ENCODE data around the gene STK24.

Gene STK24

DNA sequence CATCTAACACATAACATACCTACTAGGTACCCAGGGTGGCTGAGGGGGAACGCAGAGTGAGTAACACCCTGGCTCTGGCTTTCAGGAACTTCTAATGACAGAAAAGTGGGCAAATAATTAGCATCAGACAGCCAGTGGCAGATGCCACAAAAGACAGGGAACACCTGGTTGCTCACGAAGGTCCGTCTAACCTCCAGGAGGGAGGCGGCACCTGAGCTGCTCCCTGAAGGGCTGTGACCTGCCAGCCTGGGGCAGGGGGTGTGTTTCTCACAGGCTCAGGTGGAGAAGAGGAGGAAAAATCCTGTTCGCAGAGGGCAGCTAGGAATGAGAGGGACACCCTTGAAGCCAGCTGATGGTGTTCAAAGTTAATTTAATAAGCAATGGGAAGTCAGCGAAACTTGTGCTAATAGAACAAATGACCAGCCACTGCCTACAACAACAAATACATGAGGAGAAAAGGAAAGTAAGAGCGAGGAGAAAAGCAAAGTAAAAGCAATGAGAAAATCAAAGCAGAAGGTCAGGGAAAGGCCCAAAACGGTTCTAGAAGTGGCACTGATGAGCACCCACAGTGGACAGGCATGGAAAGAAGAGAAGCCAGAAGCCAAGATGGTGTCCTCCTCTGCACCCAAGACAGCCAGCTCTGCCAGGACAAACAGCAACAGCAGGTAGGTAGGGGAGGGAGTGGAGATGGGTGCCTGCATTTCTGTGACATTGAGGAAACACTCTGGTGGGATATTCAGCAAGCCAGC lies 87.3 kb downstream of the STK24 start:
- DNase-seq (ENCODE audit: low spot score): no peak

- DNase-seq (ENCODE audit: low spot score): no peak
These were observed 88.2 kb downstream of the STK24 start for GRCh38 chr13:98488736-98489135.

- no peak for DNase-seq (ENCODE audit: low spot score)
These were observed 89.4 kb downstream of the STK24 start for GRCh38 chr13:98487522-98487921.

DNA sequence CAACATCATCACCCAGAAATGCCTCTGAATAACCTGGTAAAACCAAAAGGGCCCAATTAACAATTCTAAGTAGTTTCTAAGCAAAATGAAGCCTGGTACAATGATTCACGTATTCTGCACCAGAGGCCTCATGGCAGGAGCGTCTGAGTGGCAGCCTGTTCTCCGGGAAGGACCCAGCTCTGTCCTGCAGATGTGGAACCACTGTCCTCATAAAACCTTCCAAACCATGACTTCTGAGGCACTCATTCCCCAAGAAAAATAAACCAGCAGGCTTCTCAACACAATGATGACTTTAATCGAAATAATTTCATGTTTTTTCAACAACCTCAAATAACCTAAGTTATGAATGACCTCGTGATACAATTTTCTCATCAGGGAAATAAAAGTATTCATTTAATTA lies 89.9 kb downstream of the STK24 start:
- no peak for DNase-seq (ENCODE audit: low spot score)

DNA sequence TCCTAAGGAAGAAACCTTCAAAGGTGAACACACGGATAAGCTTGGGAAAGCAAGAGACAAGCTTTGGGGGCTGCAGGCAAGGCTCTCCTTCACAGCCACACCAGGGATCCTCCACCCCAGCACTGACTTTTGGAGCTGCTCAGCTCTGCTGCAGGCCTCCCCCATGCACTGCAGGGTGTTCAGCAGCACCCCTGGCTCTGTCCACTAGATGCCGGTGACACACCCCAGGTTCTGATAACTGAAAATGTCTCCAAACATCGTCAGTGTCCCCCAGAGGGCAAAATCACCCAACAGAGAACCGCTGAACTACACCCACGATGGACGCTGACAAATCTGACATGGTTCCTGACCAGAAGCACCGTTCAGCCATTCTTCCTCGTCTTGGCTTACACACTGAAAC lies 90.5 kb downstream of the STK24 start:
- DNase-seq (ENCODE audit: low spot score): no peak

- DNase-seq (ENCODE audit: low spot score): no peak
These were observed 91.3 kb downstream of the STK24 start for GRCh38 chr13:98485561-98485960.

- DNase-seq (ENCODE audit: low spot score): peak; percentile 83
These were observed 92.4 kb downstream of the STK24 start for GRCh38 chr13:98484289-98485219.

DNA sequence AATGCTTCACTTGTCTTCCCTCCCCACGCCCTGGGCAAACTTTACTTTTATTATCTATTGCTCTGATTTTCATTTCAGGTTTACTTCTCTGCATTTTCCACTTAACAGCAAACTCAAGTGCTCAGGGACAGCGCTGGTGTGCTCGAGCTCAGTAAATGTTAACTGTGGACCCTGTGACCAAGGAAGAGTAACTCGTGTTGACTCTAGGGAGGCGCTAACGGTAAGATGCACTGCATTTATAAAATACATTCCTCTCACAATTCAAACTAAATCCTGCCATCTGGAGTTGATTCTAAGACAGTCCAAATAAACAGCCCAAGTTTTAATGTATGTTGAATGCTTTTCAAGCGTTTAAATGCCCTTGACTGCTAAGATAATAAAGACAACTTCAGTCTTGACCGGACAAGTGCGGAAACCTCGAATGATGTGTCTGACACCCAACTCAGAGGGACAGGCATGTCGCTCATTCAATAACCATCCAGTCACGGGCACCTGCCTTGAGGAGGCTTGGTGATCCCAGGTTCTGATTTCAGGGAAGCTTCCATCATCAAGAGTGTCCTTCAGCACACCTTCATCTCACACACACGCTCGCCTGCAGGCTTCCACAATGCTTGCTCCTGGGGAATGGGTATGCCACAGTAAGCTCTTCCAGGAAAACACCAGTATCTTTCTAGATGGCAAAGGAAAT lies 93.2 kb downstream of the STK24 start:
- no peak for DNase-seq (ENCODE audit: low spot score)

DNA sequence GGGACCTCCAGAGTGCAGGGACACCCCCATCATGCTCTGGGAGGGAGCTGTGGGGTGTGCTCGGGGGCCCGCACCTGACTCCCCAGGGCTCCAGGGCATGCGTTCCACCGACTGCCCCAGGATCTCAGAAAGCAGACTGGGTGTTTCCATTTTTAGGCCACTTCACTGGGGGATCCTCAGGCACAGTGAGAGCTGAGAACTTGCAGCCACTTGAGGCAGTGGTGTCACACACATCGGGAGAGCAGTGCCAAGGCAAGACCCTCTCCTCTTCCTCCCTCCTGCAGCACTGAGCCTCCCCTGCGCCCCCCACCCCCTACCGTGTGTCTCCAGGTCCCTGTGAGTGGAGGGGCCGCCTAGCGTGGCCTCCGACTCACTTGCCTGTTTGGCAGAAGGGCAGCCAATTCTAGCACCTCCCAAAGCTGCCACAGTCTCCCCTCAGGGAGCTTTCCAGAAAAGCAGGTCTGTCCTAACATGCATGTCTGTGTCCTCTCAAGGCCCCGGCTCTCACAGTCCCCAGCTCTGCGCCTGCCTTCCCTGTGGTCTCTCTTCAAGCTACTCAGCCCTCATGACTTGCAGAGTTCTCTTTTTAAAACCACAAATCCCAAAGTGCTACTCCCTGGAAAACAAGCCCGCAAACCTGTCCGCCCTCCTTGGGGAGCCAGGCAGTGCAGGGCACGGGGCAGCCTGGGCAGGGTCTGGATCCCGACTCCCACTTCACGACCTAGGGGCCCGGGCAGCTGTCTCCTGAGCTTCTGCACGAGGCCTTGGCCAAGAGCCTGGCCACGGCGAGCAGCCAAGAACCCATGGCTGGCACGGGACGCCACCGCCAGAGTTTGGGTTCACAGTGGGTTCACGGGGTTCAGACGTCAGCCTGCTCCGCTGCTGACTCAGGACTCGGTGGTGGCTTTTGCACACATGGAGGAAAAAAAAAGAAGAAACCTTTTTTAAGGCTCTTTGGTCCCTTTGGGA lies 94.1 kb downstream of the STK24 start:
- no peak for DNase-seq (ENCODE audit: low spot score)

- DNase-seq (ENCODE audit: low spot score): no peak
These were observed 95.7 kb downstream of the STK24 start for GRCh38 chr13:98480915-98481877.

DNA sequence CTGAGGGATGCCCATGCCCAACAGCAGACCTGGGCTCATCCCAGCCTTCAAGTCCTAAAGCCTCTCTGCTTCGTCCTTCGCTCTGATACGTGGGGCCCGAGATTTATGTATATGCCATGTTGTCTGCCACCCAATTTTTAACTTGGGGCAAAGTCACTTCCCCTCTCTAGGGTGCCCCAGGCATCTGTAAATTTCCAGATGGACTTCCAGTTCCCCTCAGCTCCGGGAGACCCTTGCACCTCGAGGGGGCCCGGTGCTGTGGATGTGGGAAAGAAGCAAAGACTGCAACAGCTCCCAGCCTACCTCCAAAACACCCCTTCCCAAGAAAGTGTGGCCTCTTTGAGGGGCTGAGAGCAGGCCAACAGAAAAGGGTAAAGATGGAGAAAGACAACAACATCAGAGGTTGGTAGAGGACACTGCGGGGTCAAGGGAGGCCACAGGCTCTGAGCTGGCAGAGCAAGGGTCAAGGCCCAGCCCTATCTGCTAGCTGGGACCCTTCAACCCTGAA lies 97.4 kb downstream of the STK24 start:
- no peak for DNase-seq (ENCODE audit: low spot score)

GRCh38 chr13:98478189-98479129 lies 98.4 kb downstream of the STK24 start:
- peak; percentile 49 for DNase-seq (ENCODE audit: low spot score)

- peak; percentile 41 for DNase-seq (ENCODE audit: low spot score)
These were observed 100.4 kb downstream of the STK24 start for GRCh38 chr13:98476538-98476966.

DNA sequence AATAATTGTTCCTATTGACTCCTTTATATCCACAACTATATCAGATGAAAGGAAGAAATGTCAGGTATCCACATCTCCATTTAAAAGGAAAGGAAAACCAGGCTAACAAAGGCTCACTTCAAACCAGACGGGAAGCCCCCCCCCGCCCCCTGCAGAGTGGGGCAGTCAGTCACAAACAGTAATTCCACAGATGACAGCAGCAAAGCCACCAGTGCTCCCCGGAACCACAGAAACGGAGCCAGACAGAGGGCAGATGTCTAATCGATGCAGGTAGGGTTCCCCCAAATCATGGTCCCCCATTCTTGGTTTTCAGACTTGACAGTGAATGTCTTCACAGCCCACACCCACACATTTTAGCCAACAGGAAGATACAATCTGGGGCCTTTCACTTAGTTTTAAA lies 100.8 kb downstream of the STK24 start:
- DNase-seq (ENCODE audit: low spot score): peak; percentile 49

DNA sequence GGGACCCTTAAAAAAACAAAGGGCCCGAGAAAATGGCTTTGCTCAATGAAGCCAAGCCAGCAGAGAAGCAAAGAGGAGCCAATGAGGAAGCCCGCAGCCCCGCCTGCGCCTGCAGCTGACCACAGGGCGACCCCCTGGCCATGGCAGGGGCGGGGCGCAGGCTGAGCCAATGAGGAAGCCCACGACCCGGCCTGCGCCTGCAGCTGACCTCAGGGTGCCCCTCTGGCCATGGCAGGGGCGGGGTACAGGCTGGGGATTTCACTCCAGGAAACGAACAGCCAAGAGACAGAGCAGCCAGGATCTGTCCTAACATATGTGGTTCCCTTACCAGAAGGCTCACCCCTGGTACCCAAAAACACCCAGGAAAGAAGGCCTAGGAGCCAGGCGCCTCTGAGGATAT lies 101.4 kb downstream of the STK24 start:
- DNase-seq (ENCODE audit: low spot score): peak; percentile 93

DNA sequence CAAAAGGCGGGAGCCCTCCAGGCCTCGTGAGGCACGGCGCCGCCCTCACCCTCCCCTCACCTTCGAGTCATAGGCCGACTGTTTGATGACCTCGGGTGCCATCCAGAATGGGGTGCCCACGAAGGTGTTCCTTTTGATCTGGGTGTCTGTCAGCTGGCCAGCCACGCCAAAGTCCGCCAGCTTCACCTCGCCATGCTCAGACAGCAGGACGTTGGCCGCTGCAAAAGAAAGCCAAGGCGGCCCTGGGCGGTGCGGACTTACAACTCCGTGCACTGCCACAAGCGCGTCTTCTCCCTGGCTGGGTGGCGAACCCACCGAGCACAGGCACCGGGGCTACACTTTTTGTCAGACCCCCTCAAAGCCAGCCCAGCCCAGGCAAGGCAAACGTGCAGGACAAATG lies 102.1 kb downstream of the STK24 start:
- DNase-seq (ENCODE audit: low spot score): no peak

DNA sequence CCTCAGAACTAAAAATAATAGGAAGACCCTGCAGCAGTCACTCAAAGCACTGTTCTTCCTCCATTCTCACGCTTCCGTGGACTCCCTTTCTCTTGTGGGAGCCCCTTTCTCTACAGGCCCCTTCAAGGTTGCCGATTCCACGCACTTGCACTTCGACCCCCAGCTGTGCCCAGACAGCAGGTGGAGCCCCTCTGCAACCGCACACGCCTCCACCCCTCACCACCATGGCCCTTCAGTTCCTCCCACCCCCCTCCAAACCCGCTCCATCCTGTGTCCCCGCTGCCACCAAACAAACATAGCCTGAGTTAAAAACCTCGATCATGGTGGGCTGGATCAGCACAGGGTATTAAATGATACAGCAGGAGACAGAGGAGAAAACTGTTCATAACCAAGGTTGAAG lies 102.6 kb downstream of the STK24 start:
- no peak for DNase-seq (ENCODE audit: low spot score)

- DNase-seq (ENCODE audit: low spot score): no peak
These were observed 103.1 kb downstream of the STK24 start for GRCh38 chr13:98473788-98474144.
